LNCaP clone FGC (cell line): Measurements from ENCODE around the gene SLC9A7.

Source experiments
- DNase-seq: peaks from one replicate; pipeline ENCODE4 v3.0.0-alpha.2; 2011; ENCODE audit warnings: low read depth
- H3K4me3 ChIP-seq: 2 replicates; pipeline ENCODE4 v1.5.1; 2011; ENCODE audit warnings: mild to moderate bottlenecking, low read depth, low read length, control low read depth
- TF ChIP-seq, protein P1 (sequence below): IDR thresholded peaks from 2 replicates; pipeline ENCODE4 v1.5.1; 2012; ENCODE audit warnings: mild to moderate bottlenecking; ENCODE audit not compliant: control insufficient read depth, insufficient read depth; ENCODE audit errors: extremely low read depth

The SLC9A7 gene

DNA sequence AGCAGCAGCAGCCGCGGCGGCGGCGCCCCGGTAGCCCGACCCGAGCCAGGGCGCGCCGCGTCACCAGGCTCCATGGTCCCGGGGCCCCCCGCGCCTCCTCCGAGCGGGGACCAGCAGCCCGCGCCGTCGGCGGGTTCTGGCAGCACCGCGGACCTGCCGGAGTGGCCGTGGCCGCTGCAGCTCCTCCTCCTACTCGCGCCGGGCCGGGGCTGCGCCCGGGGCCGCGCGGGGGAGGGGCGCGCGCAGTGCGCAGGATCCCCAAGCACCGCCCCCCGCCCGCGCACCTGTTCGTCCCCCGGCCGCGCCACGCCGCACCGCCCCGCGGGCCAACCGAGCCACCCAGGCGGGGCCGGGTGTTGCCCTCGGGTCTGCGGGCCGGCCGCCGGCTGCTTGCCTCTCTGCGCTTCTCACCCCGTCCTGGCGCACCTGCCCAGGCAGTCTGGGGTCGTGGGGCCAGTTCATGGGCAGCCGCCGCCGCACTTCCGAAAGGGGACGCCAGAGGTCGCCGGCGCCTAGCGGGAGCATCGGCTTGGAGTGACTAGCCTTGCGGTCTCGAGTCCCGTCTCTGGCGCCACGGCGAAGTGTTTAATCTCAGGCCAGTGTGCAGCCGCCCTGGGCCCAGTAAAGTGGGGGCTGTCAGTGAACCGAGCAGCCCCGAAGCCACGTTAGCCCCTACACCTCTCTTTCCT lies at the start of gene SLC9A7:
Gene SLC9A7 (minus strand): TSS at position 163 of the 689 bp plus-strand sequence. CDS start 89 bp downstream, at position 74.
- DNase-seq, result no peak
- H3K4me3 ChIP-seq, result peak within 1 kb of the TSS; percentile 65
- TF ChIP-seq, protein P1, sequence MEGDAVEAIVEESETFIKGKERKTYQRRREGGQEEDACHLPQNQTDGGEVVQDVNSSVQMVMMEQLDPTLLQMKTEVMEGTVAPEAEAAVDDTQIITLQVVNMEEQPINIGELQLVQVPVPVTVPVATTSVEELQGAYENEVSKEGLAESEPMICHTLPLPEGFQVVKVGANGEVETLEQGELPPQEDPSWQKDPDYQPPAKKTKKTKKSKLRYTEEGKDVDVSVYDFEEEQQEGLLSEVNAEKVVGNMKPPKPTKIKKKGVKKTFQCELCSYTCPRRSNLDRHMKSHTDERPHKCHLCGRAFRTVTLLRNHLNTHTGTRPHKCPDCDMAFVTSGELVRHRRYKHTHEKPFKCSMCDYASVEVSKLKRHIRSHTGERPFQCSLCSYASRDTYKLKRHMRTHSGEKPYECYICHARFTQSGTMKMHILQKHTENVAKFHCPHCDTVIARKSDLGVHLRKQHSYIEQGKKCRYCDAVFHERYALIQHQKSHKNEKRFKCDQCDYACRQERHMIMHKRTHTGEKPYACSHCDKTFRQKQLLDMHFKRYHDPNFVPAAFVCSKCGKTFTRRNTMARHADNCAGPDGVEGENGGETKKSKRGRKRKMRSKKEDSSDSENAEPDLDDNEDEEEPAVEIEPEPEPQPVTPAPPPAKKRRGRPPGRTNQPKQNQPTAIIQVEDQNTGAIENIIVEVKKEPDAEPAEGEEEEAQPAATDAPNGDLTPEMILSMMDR, result peak; percentile 78

DNA sequence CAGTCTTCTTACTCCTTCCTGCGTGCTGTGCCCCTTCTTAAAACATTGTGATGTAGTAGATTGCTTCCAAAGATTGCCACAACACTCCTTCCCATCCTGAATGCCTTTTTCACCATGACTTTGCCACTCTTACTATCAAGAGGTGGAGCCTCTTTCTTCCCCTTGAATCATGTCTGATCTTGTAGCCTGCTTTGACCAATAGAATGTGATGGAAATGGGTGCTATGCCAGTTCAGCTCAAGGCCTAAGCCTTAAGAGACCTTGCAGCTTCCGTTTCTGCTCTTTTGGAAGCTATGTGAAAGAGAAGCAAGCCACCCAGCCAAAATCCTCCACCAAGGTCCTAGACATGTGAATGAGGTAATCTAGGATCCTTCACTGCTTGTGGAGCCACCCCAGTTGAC lies 46.4 kb upstream of the SLC9A7 start:
- H3K4me3 ChIP-seq, result no peak overlapping the region
- TF ChIP-seq, protein P1, result no peak
- DNase-seq, result no peak

DNA sequence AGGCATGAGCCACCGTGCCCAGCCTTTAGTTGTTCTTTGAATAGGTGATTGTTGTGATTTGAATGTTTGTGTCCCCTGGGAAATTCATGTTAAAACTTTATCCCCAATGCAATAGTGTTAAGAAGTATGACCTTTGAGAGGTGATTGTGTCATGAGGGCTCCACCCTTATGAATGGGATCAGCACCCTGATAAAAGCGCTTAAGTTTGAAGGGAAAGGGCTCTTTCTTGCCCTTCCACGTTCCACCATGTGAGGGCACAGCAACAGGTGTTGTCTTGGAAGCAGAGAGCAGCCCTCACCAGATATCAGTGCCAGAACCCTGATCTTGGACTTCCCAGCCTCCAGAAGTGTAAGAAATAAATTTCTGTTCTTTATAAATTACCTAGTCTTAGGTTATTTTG lies 44.2 kb upstream of the SLC9A7 start:
- TF ChIP-seq, protein P1, result peak; percentile 29; the same call in 1 of the 2 replicates
- no peak for DNase-seq
- H3K4me3 ChIP-seq, result no peak overlapping the region

DNA sequence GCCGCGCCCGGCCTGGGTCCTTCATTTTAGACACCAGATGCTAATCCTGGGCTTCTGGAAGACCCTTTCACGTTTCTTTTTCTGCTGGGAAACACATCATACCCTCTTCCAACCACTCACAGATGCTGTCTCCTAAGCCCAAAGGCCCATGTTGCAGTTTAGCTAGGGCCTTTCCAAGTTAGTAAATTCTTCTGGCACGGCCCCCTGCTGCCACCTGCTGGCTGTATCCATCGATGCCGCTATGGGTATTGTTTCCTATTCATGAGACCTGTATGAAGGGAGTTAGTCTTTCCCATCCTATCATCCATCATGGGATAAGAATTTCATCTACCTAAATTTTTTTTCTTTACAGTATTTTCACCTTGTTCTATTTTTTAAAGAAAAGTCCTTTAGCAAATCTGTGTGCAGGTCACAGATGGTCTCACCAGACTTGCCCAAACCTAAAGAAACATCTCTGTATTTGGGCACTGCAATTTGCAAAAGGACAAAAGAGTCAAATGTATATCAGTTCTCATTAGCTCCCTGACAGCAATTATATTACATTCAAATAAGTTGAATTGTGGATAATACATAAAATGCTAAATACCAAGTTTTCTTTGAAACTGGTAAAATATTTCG lies 37.8 kb upstream of the SLC9A7 start:
- TF ChIP-seq, protein P1, result peak; percentile 60
- no peak overlapping the region for H3K4me3 ChIP-seq
- DNase-seq, result no peak

DNA sequence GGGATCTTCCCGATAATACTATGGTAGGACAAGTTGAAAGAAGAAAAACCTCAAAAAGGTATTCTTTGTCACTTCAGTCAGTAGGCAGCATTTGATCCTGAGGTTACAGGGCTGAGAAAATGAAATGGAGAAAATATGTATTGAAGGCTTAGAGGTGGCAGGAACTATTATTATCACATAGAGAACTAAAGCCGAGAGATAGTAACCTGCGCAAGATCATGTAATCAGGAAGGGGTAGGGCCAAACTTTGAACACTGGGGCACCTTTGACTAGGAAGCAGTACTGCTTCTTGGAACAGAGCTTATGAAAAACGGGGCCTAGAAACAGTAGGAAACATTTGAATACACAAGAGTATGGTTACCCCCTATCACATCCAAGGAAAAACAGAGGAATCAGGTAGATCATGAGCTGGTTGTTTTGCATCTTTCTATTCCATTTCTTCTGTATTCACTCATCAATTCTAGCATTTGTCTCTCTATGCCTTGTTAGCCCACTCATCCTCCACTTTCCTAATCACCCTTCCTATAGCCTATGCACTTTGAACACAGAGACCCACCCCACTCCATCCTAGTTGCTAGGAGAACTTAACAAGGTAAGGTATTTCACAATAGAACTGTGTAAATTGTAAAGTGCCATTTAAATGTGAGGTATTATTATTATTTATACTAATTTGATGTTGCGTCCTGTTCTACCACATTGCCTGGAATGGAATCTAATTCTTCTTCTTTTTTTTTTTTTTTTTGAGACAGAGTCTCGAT lies 34.6 kb upstream of the SLC9A7 start:
- TF ChIP-seq, protein P1, result no peak
- DNase-seq, result no peak
- H3K4me3 ChIP-seq, result no peak overlapping the region; the same call in 1 of the 2 replicates

DNA sequence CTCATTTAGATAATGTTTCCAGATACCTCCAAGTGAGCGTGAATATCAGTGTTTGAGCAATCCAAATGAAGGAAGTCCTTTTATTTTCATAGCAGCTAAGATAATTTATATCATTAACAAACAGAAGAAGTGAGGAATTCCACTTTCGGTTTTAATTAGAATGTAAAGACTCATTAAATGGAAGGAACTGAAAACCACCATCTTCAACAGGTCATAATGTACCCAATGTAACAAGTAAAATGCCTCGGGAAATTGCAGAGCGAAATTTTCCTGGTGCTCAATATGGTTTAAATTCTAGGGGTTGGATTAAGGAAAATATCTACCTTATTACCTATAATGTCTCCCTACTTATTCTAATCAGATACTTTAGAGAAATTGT lies 33.9 kb upstream of the SLC9A7 start:
- TF ChIP-seq, protein P1, result no peak
- H3K4me3 ChIP-seq, result no peak overlapping the region; the same call in none of the 2 replicates
- DNase-seq, result no peak
